Lower lobe of right lung (tissue), 2 donors: ENCODE measurements around the gene ZFX. TPM values are rescaled to one million over a fixed set of nuclear protein-coding genes. Genes with fewer than 3 reads are reported as not detected.
"Not testable (repeated sequence)": the region's sequence is repeated elsewhere in the genome, so short reads cannot be mapped to it uniquely, and the experiment has no call there.

Experiments
- ATAC-seq, 2 donors: fragments of 200-7000 bp; cut with Tn5 transposase; one replicate each; pipeline ENCODE4 v1.9.1; 2020 to 2022; ENCODE audit warnings: mild to moderate bottlenecking in 2 of 2, moderate library complexity in 2 of 2
- DNase-seq: peaks from one replicate; pipeline ENCODE4 v3.0.0-alpha.2; 2020
- H3K27ac ChIP-seq: fragments of 200-600 bp; one replicate; pipeline ENCODE4 v1.8.0; 2022
- H3K27me3 ChIP-seq: fragments of 200-600 bp; one replicate; pipeline ENCODE4 v1.8.0; 2022; ENCODE audit warnings: low read depth
- H3K36me3 ChIP-seq: fragments of 200-600 bp; one replicate; pipeline ENCODE4 v1.8.0; 2022; ENCODE audit warnings: mild to moderate bottlenecking
- H3K4me1 ChIP-seq: fragments of 200-600 bp; one replicate; pipeline ENCODE4 v1.8.0; 2022
- H3K4me3 ChIP-seq: fragments of 200-600 bp; one replicate; pipeline ENCODE4 v1.8.0; 2022; ENCODE audit warnings: mild to moderate bottlenecking
- H3K9me3 ChIP-seq: fragments of 200-600 bp; one replicate; pipeline ENCODE4 v1.8.0; 2022
- CTCF ChIP-seq: fragments of 200-600 bp; IDR thresholded peaks from one replicate; pipeline ENCODE4 v1.8.0; 2022; ENCODE audit warnings: antibody characterized with exemption, mild to moderate bottlenecking
- intact Hi-C: fragments of 100-400 bp; cut with DNase I; formaldehyde crosslinking; loops from one replicate; pipeline ENCODE4 v1.11.0; 2022
- total RNA-seq: library from RNA; stranded (reverse); fragmentation: NEBNext Ultra II Directional; extraction: Animal tissue kit (Norgen Biotek cat#: 25700); gene quantifications from one replicate; pipeline ENCODE4 v1.2.1, GENCODE V29; 2021
- donor health status: DM: no; HTN: yes; CAD: no; lungs with severe emphysema.

The ZFX gene
- total RNA-seq, 1 donor from 2014 or later, result 39.1 TPM

- no peaks in the 10 kb centered on the region for H3K27me3 ChIP-seq
- no peaks in the 10 kb centered on the region for H3K9me3 ChIP-seq
- no peak overlapping the region for H3K4me3 ChIP-seq
- DNase-seq (no peak), ATAC-seq (no peak)
- TF ChIP-seq CTCF, result no peak
- H3K27ac ChIP-seq, result no peak overlapping the region
- H3K36me3 ChIP-seq, result no peaks in the 10 kb centered on the region
- peaks cover 47% of the 10 kb centered on the region for H3K4me1 ChIP-seq
- intact Hi-C loops, result no loop called here
These were observed 4.3 kb downstream of the ZFX start for GRCh38 chrX:24153796-24154189.

- ATAC-seq, result no peak
- no peak overlapping the region for H3K27ac ChIP-seq
- TF ChIP-seq CTCF, result no peak
- no peak overlapping the region for H3K4me3 ChIP-seq
- no peak for DNase-seq
- intact Hi-C loops, result no loop called here
- H3K4me1 ChIP-seq, result peaks cover 47% of the 10 kb centered on the region
- no peaks in the 10 kb centered on the region for H3K9me3 ChIP-seq
- H3K27me3 ChIP-seq, result no peaks in the 10 kb centered on the region
- no peaks in the 10 kb centered on the region for H3K36me3 ChIP-seq
These were observed 5.0 kb downstream of the ZFX start for GRCh38 chrX:24154490-24155034.

DNA sequence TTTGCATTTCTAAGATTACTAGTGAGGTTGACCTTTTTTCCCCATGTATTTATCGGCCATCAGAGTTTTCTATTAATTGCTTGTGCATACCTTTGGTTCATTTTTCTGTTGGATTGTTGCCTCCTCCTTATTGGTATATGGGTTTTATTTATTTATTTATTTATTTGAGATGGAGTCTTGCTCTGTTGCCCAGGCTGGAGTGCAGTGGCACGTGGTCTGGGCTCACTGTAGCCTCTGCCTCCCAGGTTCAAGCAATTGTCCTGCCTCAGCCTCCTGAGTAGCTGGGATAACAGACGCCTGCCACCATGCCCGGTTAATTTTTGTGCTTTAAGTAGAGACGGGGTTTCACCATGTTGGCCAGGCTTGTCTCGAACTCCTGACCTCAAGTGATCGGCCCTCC, 6.2 kb downstream of the ZFX start:
- DNase-seq, H3K36me3 ChIP-seq, H3K27me3 ChIP-seq, ATAC-seq, intact Hi-C loops, H3K4me3 ChIP-seq, H3K9me3 ChIP-seq, H3K27ac ChIP-seq: not testable (repeated sequence)
- H3K4me1 ChIP-seq, result peaks cover 47% of the 10 kb centered on the region

GRCh38 chrX:24156177-24156576, 6.6 kb downstream of the ZFX start:
- TF ChIP-seq CTCF, result no peak
- intact Hi-C loops, result no loop called here

GRCh38 chrX:24158881-24159280, 9.4 kb downstream of the ZFX start:
- no peak for DNase-seq
- no peaks in the 10 kb centered on the region for H3K9me3 ChIP-seq
- no peaks in the 10 kb centered on the region for H3K27me3 ChIP-seq
- H3K4me3 ChIP-seq, result no peak overlapping the region
- no peak for TF ChIP-seq CTCF
- H3K4me1 ChIP-seq, result peaks cover 19% of the 10 kb centered on the region
- intact Hi-C loops, result no loop called here
- H3K27ac ChIP-seq, result no peak overlapping the region
- no peaks in the 10 kb centered on the region for H3K36me3 ChIP-seq
- ATAC-seq, result no peak

More at GRCh38 chrX:24156177-24156576, 6.6 kb downstream of the ZFX start:
- H3K4me3 ChIP-seq, result no peak overlapping the region
- no peaks in the 10 kb centered on the region for H3K36me3 ChIP-seq
- no peak for ATAC-seq
- no peak overlapping the region for H3K27ac ChIP-seq
- peaks cover 45% of the 10 kb centered on the region for H3K4me1 ChIP-seq
- no peak for DNase-seq
- H3K9me3 ChIP-seq, result no peaks in the 10 kb centered on the region
- H3K27me3 ChIP-seq, result no peaks in the 10 kb centered on the region

DNA sequence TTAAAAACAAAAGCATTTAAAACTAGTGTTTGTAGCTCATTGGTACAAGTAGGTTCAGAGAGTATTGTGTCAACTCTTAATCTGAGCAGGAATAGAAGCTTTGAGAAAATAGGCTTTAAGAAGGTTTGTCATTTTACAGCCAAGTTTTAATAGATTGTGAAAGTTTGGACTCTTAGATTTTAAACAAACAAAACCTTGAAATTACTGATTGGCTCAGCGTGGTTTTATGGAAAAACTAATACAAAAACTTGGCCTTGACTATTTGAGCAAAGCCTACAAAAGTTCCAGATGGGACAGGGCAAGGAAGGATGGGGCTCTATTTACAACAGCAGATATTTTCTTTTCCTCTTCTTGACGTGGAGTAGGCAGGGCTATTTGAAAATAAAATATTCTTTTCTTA, 16.5 kb downstream of the ZFX start:
- no peak overlapping the region for H3K4me3 ChIP-seq
- no peak for DNase-seq
- intact Hi-C loops, result no loop called here
- no peak for TF ChIP-seq CTCF
- H3K27me3 ChIP-seq, result no peaks in the 10 kb centered on the region
- H3K36me3 ChIP-seq, result no peaks in the 10 kb centered on the region
- H3K27ac ChIP-seq, result no peak overlapping the region
- H3K9me3 ChIP-seq, result no peaks in the 10 kb centered on the region
- ATAC-seq, result peak in 1 of 2 donors; percentile 45
- H3K4me1 ChIP-seq, result peaks cover 33% of the 10 kb centered on the region
